ENCODE results near the gene XPNPEP3. TPM values are rescaled to one million over a fixed set of nuclear protein-coding genes. Genes with fewer than 3 reads are reported as not detected.

Gene XPNPEP3
- total RNA-seq: 10 to 100 TPM in 1 of 2 donors, 1 to 10 TPM in 1; 9.4 to 12.5 TPM

GRCh38 chr22:40856513-40857308, at the start of gene XPNPEP3, which contains the start of gene ST13:
XPNPEP3 (plus strand) TSS chr22:40857148; CDS start chr22:40857182, 34 bp downstream.
ST13 (minus strand) TSS chr22:40856639; CDS start chr22:40856540, 99 bp downstream.
- TF ChIP-seq CTCF (IDR thresholded peaks at IDR 0.05): peak in 1 of 2 donors; percentile 26
- peak; percentile 97 for DNase-seq (ENCODE audit: low spot score)
- no peaks in the 10 kb centered on the region for H3K27me3 ChIP-seq
- peaks cover 0 to 48% of the 10 kb centered on the region in 2 donors for H3K4me1 ChIP-seq
- peak within 1 kb of the TSS; percentile 87 to 97 for H3K4me3 ChIP-seq
- peak within 1 kb of the TSS; percentile 96 to 98 for H3K27ac ChIP-seq
- no peaks in the 10 kb centered on the region for H3K9me3 ChIP-seq
- no peaks in the 10 kb centered on the region for H3K36me3 ChIP-seq

GRCh38 chr22:40808018-40808841, 48.7 kb upstream of the XPNPEP3 start:
- H3K27me3 ChIP-seq: no peaks in the 10 kb centered on the region
- H3K27ac ChIP-seq: no peak overlapping the region
- no peaks in the 10 kb centered on the region for H3K36me3 ChIP-seq
- H3K4me3 ChIP-seq: no peak overlapping the region
- no peak for TF ChIP-seq CTCF (IDR thresholded peaks at IDR 0.05)
- H3K4me1 ChIP-seq: peaks cover 0 to 8% of the 10 kb centered on the region in 2 donors
- H3K9me3 ChIP-seq: no peaks in the 10 kb centered on the region
- DNase-seq (ENCODE audit: low spot score): no peak

- Histone ChIP-seq H3K36me3 (no peaks in the 10 kb centered on the region), H3K27ac (no peak overlapping the region), H3K4me3 (no peak overlapping the region), H3K9me3 (no peaks in the 10 kb centered on the region), H3K27me3 (no peaks in the 10 kb centered on the region), H3K4me1 (peaks cover 0 to 15% of the 10 kb centered on the region in 2 donors)
- no peak for TF ChIP-seq CTCF (IDR thresholded peaks at IDR 0.05)
- DNase-seq (ENCODE audit: low spot score): no peak
Measured at GRCh38 chr22:40813912-40814315, 43.0 kb upstream of the XPNPEP3 start.

GRCh38 chr22:40817737-40818136, 39.2 kb upstream of the XPNPEP3 start:
- Histone ChIP-seq H3K27me3 (no peaks in the 10 kb centered on the region), H3K4me3 (no peak overlapping the region), H3K9me3 (no peaks in the 10 kb centered on the region), H3K36me3 (no peaks in the 10 kb centered on the region), H3K4me1 (peaks cover 0 to 21% of the 10 kb centered on the region in 2 donors), H3K27ac (no peak overlapping the region)
- TF ChIP-seq CTCF (IDR thresholded peaks at IDR 0.05): no peak
- DNase-seq (ENCODE audit: low spot score): no peak

- Histone ChIP-seq H3K27ac (no peak overlapping the region), H3K27me3 (no peaks in the 10 kb centered on the region), H3K9me3 (no peaks in the 10 kb centered on the region), H3K36me3 (peaks cover 3% of the 10 kb centered on the region), H3K4me1 (peaks cover 0 to 21% of the 10 kb centered on the region in 2 donors), H3K4me3 (peak overlapping the region; percentile 65 to 89)
- no peak for DNase-seq (ENCODE audit: low spot score)
- TF ChIP-seq CTCF (IDR thresholded peaks at IDR 0.05): no peak
Measured at GRCh38 chr22:40818192-40818746, 38.7 kb upstream of the XPNPEP3 start.
